GM23338 (cell line): Measurements from ENCODE around the gene FBXO28.

Experiments
- CREB1 ChIP-seq: fragments of 250-450 bp; sonication (Bioruptor Pico); IDR thresholded peaks from 2 replicates; pipeline ENCODE4 v1.5.0; 2020; ENCODE audit warnings: low read depth, mild to moderate bottlenecking, moderate library complexity
- CTCF ChIP-seq, 2 experiments: fragments of 200-600 bp in 1 of 2; sonication (generic) in 1 of 2; conservative IDR thresholded peaks; 2 replicates each; pipeline versions ENCODE4 v1.5.1 to v1.6.1; 2016 to 2017; ENCODE audit warnings: antibody characterized with exemption in 2 of 2, low read depth in 2 of 2, mild to moderate bottlenecking in 2 of 2, moderate library complexity in 1 of 2
- ETS1 ChIP-seq: IDR thresholded peaks from 2 replicates; pipeline ENCODE4 v1.6.1; 2016; ENCODE audit warnings: antibody characterized with exemption
- EZH2 ChIP-seq: fragments of 200-600 bp; sonication (generic); IDR thresholded peaks from one replicate; pipeline ENCODE4 v1.8.0; 2017; ENCODE audit warnings: antibody characterized with exemption, mild to moderate bottlenecking, low read depth; ENCODE audit not compliant: unreplicated experiment
- POLR2AphosphoS5 ChIP-seq: IDR thresholded peaks from 2 replicates; pipeline ENCODE4 v1.6.1; 2016; ENCODE audit warnings: antibody characterized with exemption, low read depth
- REST ChIP-seq: IDR thresholded peaks from one replicate; pipeline ENCODE4 v1.6.1; 2018; ENCODE audit warnings: antibody characterized with exemption; ENCODE audit not compliant: unreplicated experiment

GRCh38 chr1:224203243-224204016, 89.5 kb downstream of the FBXO28 start:
- TF ChIP-seq POLR2AphosphoS5: no peak
- TF ChIP-seq CTCF (conservative IDR thresholded peaks at IDR 0.05; ENCODE audit: low read depth in 2 of 2): no peak
- TF ChIP-seq EZH2: no peak
- TF ChIP-seq CREB1 (CRISPR knock-in tag): no peak
- TF ChIP-seq REST: no peak
- no peak for TF ChIP-seq ETS1
